ENCODE results near the gene RPLP1.

DNA sequence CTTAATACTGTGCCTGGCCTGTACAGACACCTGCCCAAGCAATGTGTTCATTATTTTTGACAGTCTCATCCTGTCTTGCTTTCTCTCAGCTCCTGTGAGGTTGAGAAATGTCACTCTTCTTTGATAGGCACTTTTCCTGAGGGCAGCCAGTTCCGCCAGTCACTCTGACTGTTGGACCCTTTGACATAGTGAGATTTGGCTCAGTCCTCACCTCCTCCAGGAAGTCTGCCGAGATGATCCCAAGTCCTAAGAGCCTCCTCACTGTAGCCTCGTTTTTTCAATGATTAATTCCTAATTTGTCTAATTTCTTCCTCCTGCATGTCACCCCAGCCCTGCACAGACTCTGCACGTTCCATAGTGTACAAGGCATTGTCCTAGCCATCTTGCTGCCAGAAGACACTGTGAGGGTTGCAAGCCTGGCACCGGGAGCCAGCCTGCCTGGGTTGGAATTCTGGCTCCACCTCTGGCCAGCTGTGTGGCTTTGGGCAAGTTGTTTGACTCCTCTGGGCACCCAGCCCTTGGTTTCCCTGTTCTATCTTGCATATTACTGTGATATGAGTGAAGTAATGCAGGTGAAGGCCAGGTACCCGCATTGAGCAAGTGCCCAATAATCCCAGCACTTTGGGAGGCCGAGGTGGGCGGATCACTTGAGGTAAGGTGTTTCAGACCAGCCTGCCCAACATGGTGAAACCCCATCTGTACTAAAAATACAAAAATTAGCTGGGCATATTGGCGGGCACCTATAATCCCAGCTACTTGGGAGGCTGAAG is 24.3 kb downstream of the RPLP1 start:
- no peak for TF ChIP-seq EZH2 (IDR thresholded peaks at IDR 0.05)
- no peak for TF ChIP-seq POLR2AphosphoS5 (IDR thresholded peaks at IDR 0.05; ENCODE audit: borderline replicate concordance, low read depth, low read length)
- TF ChIP-seq FOXP2 (optimal IDR thresholded peaks at IDR 0.05; ENCODE audit: control extremely low read depth, extremely low read length, insufficient read depth), result no peak

All from SK-N-MC (cell line).